Liver (tissue), 9 donors: Measurements from ENCODE around the gene EEF1B2. TPM values are rescaled to one million over a fixed set of nuclear protein-coding genes. Genes with fewer than 3 reads are reported as not detected.

ENCODE experiments used
- DNase-seq: peaks from one replicate; pipeline ENCODE4 v3.0.0-alpha.2; 2017; ENCODE audit warnings: low spot score
- H3K27ac ChIP-seq, 2 donors: one replicate each; pipeline ENCODE4 v1.7.0; 2013; ENCODE audit warnings: inconsistent platforms in 2 of 2, low read length in 2 of 2, control low read depth in 1 of 2, low read depth in 1 of 2, mild to moderate bottlenecking in 1 of 2
- H3K27me3 ChIP-seq, 4 donors: one replicate each; pipeline versions ENCODE4 v1.6.1 to v1.7.0; 2013; ENCODE audit warnings: low read length in 3 of 4, inconsistent platforms in 1 of 4, mild to moderate bottlenecking in 1 of 4, moderate library complexity in 1 of 4; ENCODE audit not compliant: control insufficient read depth in 4 of 4, insufficient read depth in 4 of 4
- H3K36me3 ChIP-seq, 4 donors: one replicate each; pipeline versions ENCODE4 v1.6.1 to v1.7.0; 2013; ENCODE audit warnings: low read length in 3 of 4, mild to moderate bottlenecking in 3 of 4, low read depth in 1 of 4, moderate library complexity in 1 of 4; ENCODE audit not compliant: control insufficient read depth in 4 of 4, insufficient read depth in 3 of 4
- H3K4me1 ChIP-seq, 4 donors: one replicate each; pipeline versions ENCODE4 v1.6.1 to v1.7.0; 2013; ENCODE audit warnings: low read length in 3 of 4, mild to moderate bottlenecking in 3 of 4, moderate library complexity in 1 of 4; ENCODE audit not compliant: control insufficient read depth in 4 of 4, insufficient read depth in 4 of 4
- H3K4me3 ChIP-seq, 3 donors: one replicate each; pipeline versions ENCODE4 v1.6.1 to v1.7.0; 2013; ENCODE audit warnings: low read length in 3 of 3, control low read depth in 1 of 3, low read depth in 1 of 3, mild to moderate bottlenecking in 1 of 3
- H3K9ac ChIP-seq, 2 donors: one replicate each; pipeline ENCODE4 v1.7.0; 2013; ENCODE audit warnings: low read length in 2 of 2, mild to moderate bottlenecking in 2 of 2, moderate library complexity in 2 of 2, control low read depth in 1 of 2, low read depth in 1 of 2
- H3K9me3 ChIP-seq, 4 donors: one replicate each; pipeline versions ENCODE4 v1.6.1 to v1.7.0; 2013; ENCODE audit warnings: low read length in 3 of 4; ENCODE audit not compliant: control insufficient read depth in 4 of 4
- ATF3 ChIP-seq: IDR thresholded peaks from 2 replicates; pipeline ENCODE4 v1.6.1; 2016; ENCODE audit warnings: antibody characterized with exemption
- CTCF ChIP-seq: fragments of 150-350 bp; IDR thresholded peaks from 2 replicates; pipeline ENCODE4 v1.5.1; 2017; ENCODE audit warnings: improper control_type of control experiment, low read depth, low read length; ENCODE audit not compliant: missing input control
- EGR1 ChIP-seq, 2 donors: IDR thresholded peaks; 2 replicates each; pipeline ENCODE4 v1.6.1; 2016 to 2018; ENCODE audit warnings: antibody characterized with exemption in 2 of 2, low read depth in 2 of 2
- FOXA1 ChIP-seq: IDR thresholded peaks from 2 replicates; pipeline ENCODE4 v1.6.1; 2016; ENCODE audit warnings: antibody characterized with exemption
- FOXA2 ChIP-seq: IDR thresholded peaks from 2 replicates; pipeline ENCODE4 v1.6.1; 2016; ENCODE audit warnings: antibody characterized with exemption
- GABPA ChIP-seq, 2 donors: IDR thresholded peaks in 1 of 2; conservative IDR thresholded peaks in 1 of 2; 2 replicates each; pipeline ENCODE4 v1.6.1; 2016; ENCODE audit warnings: antibody characterized with exemption in 2 of 2, mild to moderate bottlenecking in 1 of 2, moderate library complexity in 1 of 2
- HNF4A ChIP-seq, 2 donors: conservative IDR thresholded peaks; 2 replicates each; pipeline ENCODE4 v1.6.1; 2016; ENCODE audit warnings: antibody characterized with exemption in 2 of 2, mild to moderate bottlenecking in 2 of 2
- HNF4G ChIP-seq: IDR thresholded peaks from 2 replicates; pipeline ENCODE4 v1.6.1; 2016; ENCODE audit warnings: antibody characterized with exemption
- JUND ChIP-seq, 2 donors: IDR thresholded peaks; 2 replicates each; pipeline ENCODE4 v1.6.1; 2016; ENCODE audit warnings: antibody characterized with exemption in 2 of 2
- NR2F2 ChIP-seq: IDR thresholded peaks from 2 replicates; pipeline ENCODE4 v1.6.1; 2016; ENCODE audit warnings: antibody characterized with exemption
- RAD21 ChIP-seq, 2 donors: IDR thresholded peaks; 2 replicates each; pipeline ENCODE4 v1.6.1; 2016; ENCODE audit warnings: antibody characterized with exemption in 2 of 2, mild to moderate bottlenecking in 2 of 2
- RXRA ChIP-seq, 2 donors: IDR thresholded peaks; 2 replicates each; pipeline ENCODE4 v1.6.1; 2017 to 2018; ENCODE audit warnings: antibody characterized with exemption in 2 of 2, mild to moderate bottlenecking in 1 of 2
- SP1 ChIP-seq: IDR thresholded peaks from 2 replicates; pipeline ENCODE4 v1.6.1; 2018; ENCODE audit warnings: antibody characterized with exemption, mild to moderate bottlenecking
- TAF1 ChIP-seq: conservative IDR thresholded peaks from 2 replicates; pipeline ENCODE4 v1.6.1; 2016; ENCODE audit warnings: antibody characterized with exemption, mild to moderate bottlenecking
- YY1 ChIP-seq: IDR thresholded peaks from 2 replicates; pipeline ENCODE4 v1.6.1; 2016; ENCODE audit warnings: antibody characterized with exemption, mild to moderate bottlenecking
- WGBS: extraction: QIAGEN DNeasy Blood & Tissue Kit; methylation state at CpG from one replicate; pipeline ENCODE4 v1.1.7; 2013; 5-methylcytosine and 5-hydroxymethylcytosine counted together
- polyA plus RNA-seq, 2 donors: library from polyadenylated mRNA; stranded (reverse) in 1 of 2; unstranded in 1 of 2; fragments of 200-250 nt in 1 of 2; fragments of >200 nt in 1 of 2; fragmentation: Nextera tagmentation in 1 of 2; extraction: Ambion mirVana in 1 of 2; gene quantifications; one replicate each; pipeline versions ENCODE4 v1.2.1 to v1.2.3, GENCODE V29; 2013 to 2015
- total RNA-seq, 2 donors: library from RNA; depleted of rRNA; stranded (reverse); fragments of >200 nt; gene quantifications; one replicate each; pipeline ENCODE4 v1.2.3, GENCODE V29; 2014
- TF ChIP-seq, protein P1 (sequence below): IDR thresholded peaks from 2 replicates; pipeline ENCODE4 v1.6.1; 2016; ENCODE audit warnings: antibody characterized with exemption
- TF ChIP-seq, protein P2 (sequence below): IDR thresholded peaks from 2 replicates; pipeline ENCODE4 v1.6.1; 2016; ENCODE audit warnings: antibody characterized with exemption, mild to moderate bottlenecking
- TF ChIP-seq, protein P3 (sequence below): IDR thresholded peaks from 2 replicates; pipeline ENCODE4 v1.6.1; 2016; ENCODE audit warnings: antibody characterized with exemption
- donor health status: healthy.
- donor health status: healthy.
- donor health status: healthy.
- donor health status: healthy.
- donor health status: healthy.

The EEF1B2 gene
- 100 to 1,000 TPM; 143 to 328 TPM for total RNA-seq
- 100 to 1,000 TPM; 186 to 365 TPM for polyA plus RNA-seq

GRCh38 chr2:206159346-206160124, at the start of gene EEF1B2, which contains the start of gene NDUFS1:
TSS of gene EEF1B2 (plus strand) at chr2:206159895. CDS start at chr2:206159980, 85 bp downstream.
TSS of gene NDUFS1 (minus strand) at chr2:206159444. CDS start at chr2:206153678, 5,766 bp downstream.
- Histone ChIP-seq H3K4me3 (peak within 1 kb of the TSS; percentile 89 to 99 (median 91)), H3K27ac (peak within 1 kb of the TSS; percentile 89 to 92), H3K36me3 (peaks cover 11 to 26% (median 14%) of the 10 kb centered on the region in 4 donors), H3K9ac (peak within 1 kb of the TSS; percentile 92 to 98), H3K4me1 (peaks cover 1 to 34% (median 16%) of the 10 kb centered on the region in 4 donors), H3K27me3 (no peaks in the 10 kb centered on the region), H3K9me3 (no peaks in the 10 kb centered on the region)
- DNase-seq = peak; percentile 94
- TF ChIP-seq JUND (IDR thresholded peaks at IDR 0.05) (peak; percentile 42 to 62), EGR1 (IDR thresholded peaks at IDR 0.05; ENCODE audit: low read depth in 2 of 2) (peak; percentile 65 to 79), FOXA2 (peak; percentile 11), FOXA1 (peak; percentile 70), NR2F2 (peak; percentile 97), RXRA (IDR thresholded peaks at IDR 0.05) (peak; percentile 63 to 74), YY1 (peak; percentile 100), HNF4G (peak; percentile 69), TAF1 (peak; percentile 47), RAD21 (IDR thresholded peaks at IDR 0.05) (peak in 1 of 2 donors; percentile 14), CTCF (no peak), GABPA (IDR thresholded peaks at IDR 0.05 in 1 of 2, conservative IDR thresholded peaks at IDR 0.05 in 1 of 2) (peak; percentile 96 to 98), HNF4A (conservative IDR thresholded peaks at IDR 0.05) (peak; percentile 86 to 87), SP1 (peak; percentile 77), ATF3 (peak; percentile 51)
- TF ChIP-seq, protein P1, sequence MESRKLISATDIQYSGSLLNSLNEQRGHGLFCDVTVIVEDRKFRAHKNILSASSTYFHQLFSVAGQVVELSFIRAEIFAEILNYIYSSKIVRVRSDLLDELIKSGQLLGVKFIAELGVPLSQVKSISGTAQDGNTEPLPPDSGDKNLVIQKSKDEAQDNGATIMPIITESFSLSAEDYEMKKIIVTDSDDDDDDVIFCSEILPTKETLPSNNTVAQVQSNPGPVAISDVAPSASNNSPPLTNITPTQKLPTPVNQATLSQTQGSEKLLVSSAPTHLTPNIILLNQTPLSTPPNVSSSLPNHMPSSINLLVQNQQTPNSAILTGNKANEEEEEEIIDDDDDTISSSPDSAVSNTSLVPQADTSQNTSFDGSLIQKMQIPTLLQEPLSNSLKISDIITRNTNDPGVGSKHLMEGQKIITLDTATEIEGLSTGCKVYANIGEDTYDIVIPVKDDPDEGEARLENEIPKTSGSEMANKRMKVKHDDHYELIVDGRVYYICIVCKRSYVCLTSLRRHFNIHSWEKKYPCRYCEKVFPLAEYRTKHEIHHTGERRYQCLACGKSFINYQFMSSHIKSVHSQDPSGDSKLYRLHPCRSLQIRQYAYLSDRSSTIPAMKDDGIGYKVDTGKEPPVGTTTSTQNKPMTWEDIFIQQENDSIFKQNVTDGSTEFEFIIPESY = peak; percentile 97
- TF ChIP-seq, protein P2, sequence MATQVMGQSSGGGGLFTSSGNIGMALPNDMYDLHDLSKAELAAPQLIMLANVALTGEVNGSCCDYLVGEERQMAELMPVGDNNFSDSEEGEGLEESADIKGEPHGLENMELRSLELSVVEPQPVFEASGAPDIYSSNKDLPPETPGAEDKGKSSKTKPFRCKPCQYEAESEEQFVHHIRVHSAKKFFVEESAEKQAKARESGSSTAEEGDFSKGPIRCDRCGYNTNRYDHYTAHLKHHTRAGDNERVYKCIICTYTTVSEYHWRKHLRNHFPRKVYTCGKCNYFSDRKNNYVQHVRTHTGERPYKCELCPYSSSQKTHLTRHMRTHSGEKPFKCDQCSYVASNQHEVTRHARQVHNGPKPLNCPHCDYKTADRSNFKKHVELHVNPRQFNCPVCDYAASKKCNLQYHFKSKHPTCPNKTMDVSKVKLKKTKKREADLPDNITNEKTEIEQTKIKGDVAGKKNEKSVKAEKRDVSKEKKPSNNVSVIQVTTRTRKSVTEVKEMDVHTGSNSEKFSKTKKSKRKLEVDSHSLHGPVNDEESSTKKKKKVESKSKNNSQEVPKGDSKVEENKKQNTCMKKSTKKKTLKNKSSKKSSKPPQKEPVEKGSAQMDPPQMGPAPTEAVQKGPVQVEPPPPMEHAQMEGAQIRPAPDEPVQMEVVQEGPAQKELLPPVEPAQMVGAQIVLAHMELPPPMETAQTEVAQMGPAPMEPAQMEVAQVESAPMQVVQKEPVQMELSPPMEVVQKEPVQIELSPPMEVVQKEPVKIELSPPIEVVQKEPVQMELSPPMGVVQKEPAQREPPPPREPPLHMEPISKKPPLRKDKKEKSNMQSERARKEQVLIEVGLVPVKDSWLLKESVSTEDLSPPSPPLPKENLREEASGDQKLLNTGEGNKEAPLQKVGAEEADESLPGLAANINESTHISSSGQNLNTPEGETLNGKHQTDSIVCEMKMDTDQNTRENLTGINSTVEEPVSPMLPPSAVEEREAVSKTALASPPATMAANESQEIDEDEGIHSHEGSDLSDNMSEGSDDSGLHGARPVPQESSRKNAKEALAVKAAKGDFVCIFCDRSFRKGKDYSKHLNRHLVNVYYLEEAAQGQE = peak; percentile 62
- TF ChIP-seq, protein P3, sequence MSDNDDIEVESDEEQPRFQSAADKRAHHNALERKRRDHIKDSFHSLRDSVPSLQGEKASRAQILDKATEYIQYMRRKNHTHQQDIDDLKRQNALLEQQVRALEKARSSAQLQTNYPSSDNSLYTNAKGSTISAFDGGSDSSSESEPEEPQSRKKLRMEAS = peak; percentile 89
- under 1% methylated on average over 64 of the region's 64 CpGs for WGBS
